Fibroblast of lung (primary cell): Measurements from ENCODE around the gene GADL1.

ENCODE experiments used
- CTCF ChIP-seq, 2 donors: IDR thresholded peaks in 1 of 2; conservative IDR thresholded peaks in 1 of 2; 1 replicate in 1 of 2; 2 replicates in 1 of 2; pipeline ENCODE4 v1.5.1; 2011 to 2012; ENCODE audit warnings: low read length in 2 of 2, control low read depth in 1 of 2, inconsistent platforms in 1 of 2, low read depth in 1 of 2, mild to moderate bottlenecking in 1 of 2
- EZH2 ChIP-seq: IDR thresholded peaks from 2 replicates; pipeline ENCODE4 v1.5.1; 2012; ENCODE audit warnings: low read length, control low read depth, mild to moderate bottlenecking; ENCODE audit errors: missing control alignments

GRCh38 chr3:30751610-30752299 lies 142.7 kb downstream of the GADL1 start:
- TF ChIP-seq CTCF (conservative IDR thresholded peaks at IDR 0.05 in 1 of 2, IDR thresholded peaks at IDR 0.05 in 1 of 2; ENCODE audit: low read depth in 1 of 2, low read length in 2 of 2) (peak in 1 of 2 donors; percentile 65), EZH2 (no peak)
